Thyroid gland (tissue), 4 donors: ENCODE data around the gene NAALAD2.
"Not testable (repeated sequence)": the region's sequence is repeated elsewhere in the genome, so short reads cannot be mapped to it uniquely, and the experiment has no call there.

Experiments
- POLR2A ChIP-seq, 2 donors: fragments of 450-650 bp; IDR thresholded peaks; one replicate each; pipeline ENCODE4 v1.6.1; 2017; ENCODE audit warnings: antibody characterized with exemption in 2 of 2, mild to moderate bottlenecking in 2 of 2, moderate library complexity in 1 of 2
- TF ChIP-seq, protein P1 (sequence below), 6 experiments: fragments of 200-600 bp in 3 of 6; fragments of 450-650 bp in 3 of 6; sonication (generic) in 3 of 6; IDR thresholded peaks; one replicate each; pipeline ENCODE4 v1.5.1; 2016 to 2019; ENCODE audit warnings: antibody characterized with exemption in 6 of 6, mild to moderate bottlenecking in 2 of 6, inconsistent platforms in 1 of 6, moderate library complexity in 1 of 6

DNA sequence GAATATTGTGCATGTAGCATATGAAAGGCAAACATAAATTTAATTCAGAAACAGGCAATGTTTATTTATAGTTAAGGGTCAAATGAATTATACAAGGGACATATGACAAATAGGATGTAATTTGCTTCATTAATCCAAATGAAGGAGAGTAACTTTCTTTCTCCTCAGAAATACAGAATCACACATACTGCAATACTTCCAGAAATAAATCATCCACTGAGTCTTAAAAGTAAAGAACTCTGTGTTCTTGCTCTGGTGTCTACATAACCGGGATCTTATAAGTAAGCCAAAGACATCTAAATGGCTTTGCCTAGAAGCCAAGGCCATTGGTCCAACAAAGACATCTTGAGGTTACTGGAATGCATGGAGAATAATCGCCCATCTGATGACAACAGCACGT is 48.8 kb upstream of the NAALAD2 start, which contains the start of gene UBTFL1:
- TF ChIP-seq, protein P1, sequence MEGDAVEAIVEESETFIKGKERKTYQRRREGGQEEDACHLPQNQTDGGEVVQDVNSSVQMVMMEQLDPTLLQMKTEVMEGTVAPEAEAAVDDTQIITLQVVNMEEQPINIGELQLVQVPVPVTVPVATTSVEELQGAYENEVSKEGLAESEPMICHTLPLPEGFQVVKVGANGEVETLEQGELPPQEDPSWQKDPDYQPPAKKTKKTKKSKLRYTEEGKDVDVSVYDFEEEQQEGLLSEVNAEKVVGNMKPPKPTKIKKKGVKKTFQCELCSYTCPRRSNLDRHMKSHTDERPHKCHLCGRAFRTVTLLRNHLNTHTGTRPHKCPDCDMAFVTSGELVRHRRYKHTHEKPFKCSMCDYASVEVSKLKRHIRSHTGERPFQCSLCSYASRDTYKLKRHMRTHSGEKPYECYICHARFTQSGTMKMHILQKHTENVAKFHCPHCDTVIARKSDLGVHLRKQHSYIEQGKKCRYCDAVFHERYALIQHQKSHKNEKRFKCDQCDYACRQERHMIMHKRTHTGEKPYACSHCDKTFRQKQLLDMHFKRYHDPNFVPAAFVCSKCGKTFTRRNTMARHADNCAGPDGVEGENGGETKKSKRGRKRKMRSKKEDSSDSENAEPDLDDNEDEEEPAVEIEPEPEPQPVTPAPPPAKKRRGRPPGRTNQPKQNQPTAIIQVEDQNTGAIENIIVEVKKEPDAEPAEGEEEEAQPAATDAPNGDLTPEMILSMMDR (IDR thresholded peaks at IDR 0.05) = not testable (repeated sequence)
- TF ChIP-seq POLR2A (IDR thresholded peaks at IDR 0.05) = not testable (repeated sequence)
